Smooth muscle cell (in vitro differentiated cells): ENCODE results near the gene ME3. TPM values are rescaled to one million over a fixed set of nuclear protein-coding genes. Genes with fewer than 3 reads are reported as not detected.

Source experiments
- DNase-seq: peaks from one replicate; lab custom pipeline; 2025; ENCODE audit not compliant: unreplicated experiment; lab: John Stamatoyannopoulos, UW
- H2AFZ ChIP-seq: fragments of 200-600 bp; sonication (generic); 2 replicates; pipeline ENCODE4 v1.6.0; 2016; ENCODE audit warnings: antibody characterized with exemption, low read depth, mild to moderate bottlenecking
- H3F3A ChIP-seq: fragments of 200-600 bp; sonication (generic); 2 replicates; pipeline ENCODE4 v1.6.0; 2017; ENCODE audit warnings: antibody characterized with exemption, low read depth
- H3K27ac ChIP-seq: fragments of 200-600 bp; sonication (generic); 2 replicates; pipeline ENCODE4 v1.5.1; 2016; ENCODE audit warnings: low read depth, mild to moderate bottlenecking
- H3K27me3 ChIP-seq: fragments of 200-600 bp; sonication (generic); 2 replicates; pipeline ENCODE4 v1.6.1; 2016; ENCODE audit warnings: low read depth, mild to moderate bottlenecking
- H3K36me3 ChIP-seq: fragments of 200-600 bp; sonication (generic); 2 replicates; pipeline ENCODE4 v1.5.1; 2016; ENCODE audit warnings: low read depth
- H3K4me1 ChIP-seq: fragments of 200-600 bp; sonication (generic); 2 replicates; pipeline ENCODE4 v1.5.1; 2016; ENCODE audit warnings: low read depth
- H3K4me2 ChIP-seq: fragments of 200-600 bp; sonication (generic); 2 replicates; pipeline ENCODE4 v1.6.0; 2016; ENCODE audit warnings: mild to moderate bottlenecking
- H3K4me3 ChIP-seq: fragments of 200-600 bp; sonication (generic); 2 replicates; pipeline ENCODE4 v1.5.1; 2016; ENCODE audit warnings: mild to moderate bottlenecking
- H3K79me2 ChIP-seq: fragments of 200-600 bp; sonication (generic); 2 replicates; pipeline ENCODE4 v1.6.0; 2016; ENCODE audit warnings: low read depth, mild to moderate bottlenecking
- H3K9ac ChIP-seq: fragments of 200-600 bp; sonication (generic); 2 replicates; pipeline ENCODE4 v1.6.0; 2016; ENCODE audit warnings: low read depth
- H3K9me3 ChIP-seq: fragments of 200-600 bp; sonication (generic); replicated peaks from 2 replicates; pipeline ENCODE4 v1.5.1; 2016; ENCODE audit warnings: low read depth
- H4K20me1 ChIP-seq: fragments of 200-600 bp; sonication (generic); 2 replicates; pipeline ENCODE4 v1.6.0; 2016; ENCODE audit warnings: low read depth
- CTCF ChIP-seq: fragments of 200-600 bp; sonication (generic); IDR thresholded peaks from 2 replicates; pipeline ENCODE4 v1.5.1; 2017; ENCODE audit warnings: borderline replicate concordance, mild to moderate bottlenecking, antibody characterized with exemption; ENCODE audit not compliant: insufficient read depth, poor library complexity, severe bottlenecking
- WGBS: methylation state at CpG from one replicate; pipeline ENCODE4 v1.1.7; 2016; ENCODE audit warnings: low lambda C conversion rate; 5-methylcytosine and 5-hydroxymethylcytosine counted together
- polyA plus RNA-seq: library from polyadenylated mRNA; unstranded; fragments of >200 nt; fragmentation: Nextera tagmentation; extraction: Ambion mirVana; gene quantifications from 2 replicates; pipeline ENCODE4 v1.2.1, GENCODE V29; 2016
- total RNA-seq: library from RNA; depleted of rRNA; stranded (reverse); fragments of >200 nt; gene quantifications from 2 replicates; pipeline ENCODE4 v1.2.3, GENCODE V29; 2014

The ME3 gene
- total and polyA plus RNA-seq, 2 experiments from 2014 or later = 4.2 to 8.4 TPM

DNA sequence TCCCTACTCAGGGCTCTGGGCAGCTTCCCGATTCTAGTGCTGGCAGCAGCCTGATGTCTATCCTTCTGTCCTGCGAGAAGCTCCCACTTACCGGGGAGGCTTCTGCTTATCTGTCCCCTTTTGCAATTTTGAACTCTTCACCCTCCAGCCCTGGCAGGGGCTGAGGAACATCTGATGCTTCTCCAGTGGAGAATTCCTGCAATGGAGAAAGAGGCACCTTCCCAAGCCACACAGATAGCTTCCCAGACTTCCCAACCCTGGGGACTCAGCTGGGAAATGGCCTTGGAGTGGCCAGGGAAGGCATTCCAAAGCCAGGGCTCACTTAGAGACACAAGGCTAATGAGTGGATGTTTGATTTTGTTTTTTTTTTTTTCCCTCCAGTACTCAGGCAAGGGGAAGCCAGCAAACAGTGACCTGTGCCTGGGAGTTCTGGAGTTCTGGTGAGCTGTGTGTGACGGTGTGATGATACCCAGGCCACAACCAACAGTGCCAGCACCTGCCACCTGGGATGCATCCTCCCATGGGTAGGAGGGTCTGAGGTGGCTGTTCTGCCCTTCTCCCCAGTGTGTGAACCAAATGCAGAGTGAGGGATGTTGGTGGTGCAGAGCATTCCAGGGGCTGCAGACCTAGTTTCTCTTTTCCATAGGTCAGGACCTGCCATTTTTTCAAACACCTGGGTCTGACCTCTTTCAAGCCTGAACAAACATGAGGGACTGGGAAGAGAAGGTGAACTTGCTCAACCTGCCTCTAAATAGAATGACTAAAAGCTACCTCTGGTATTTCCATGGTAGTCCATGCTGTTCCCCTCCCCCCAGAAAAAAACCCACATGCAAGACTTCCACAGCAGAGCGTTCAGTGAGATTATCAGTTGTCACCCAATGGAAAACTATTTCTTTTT lies 202.7 kb downstream of the ME3 start:
- no peaks in the 10 kb centered on the region for H3K4me1 ChIP-seq
- no peak overlapping the region for H2AFZ ChIP-seq
- H3K4me3 ChIP-seq = no peak overlapping the region
- no peaks in the 10 kb centered on the region for H3F3A ChIP-seq
- no peaks in the 10 kb centered on the region for H3K36me3 ChIP-seq
- 74% methylated on average over 5 of the region's 5 CpGs for WGBS
- no peaks in the 10 kb centered on the region for H3K79me2 ChIP-seq
- no peak for DNase-seq
- no peaks in the 10 kb centered on the region for H3K9me3 ChIP-seq
- H3K4me2 ChIP-seq = no peak overlapping the region
- no peaks in the 10 kb centered on the region for H3K27me3 ChIP-seq
- no peak for TF ChIP-seq CTCF
- H3K27ac ChIP-seq = no peak overlapping the region
- no peak overlapping the region for H3K9ac ChIP-seq
- no peaks in the 10 kb centered on the region for H4K20me1 ChIP-seq

GRCh38 chr11:86468169-86468568 lies 204.2 kb downstream of the ME3 start:
- H3K27ac ChIP-seq = no peak overlapping the region
- no peak overlapping the region for H2AFZ ChIP-seq
- H3K27me3 ChIP-seq = no peaks in the 10 kb centered on the region
- H3F3A ChIP-seq = no peaks in the 10 kb centered on the region
- H3K9ac ChIP-seq = no peak overlapping the region
- no peaks in the 10 kb centered on the region for H4K20me1 ChIP-seq
- no peak overlapping the region for H3K4me3 ChIP-seq
- H3K4me1 ChIP-seq = no peaks in the 10 kb centered on the region
- TF ChIP-seq CTCF = no peak
- no peaks in the 10 kb centered on the region for H3K9me3 ChIP-seq
- H3K79me2 ChIP-seq = no peaks in the 10 kb centered on the region
- no peak overlapping the region for H3K4me2 ChIP-seq
- no peaks in the 10 kb centered on the region for H3K36me3 ChIP-seq
- DNase-seq = no peak
- WGBS = 100% methylated on average over 1 of the region's 1 CpG

DNA sequence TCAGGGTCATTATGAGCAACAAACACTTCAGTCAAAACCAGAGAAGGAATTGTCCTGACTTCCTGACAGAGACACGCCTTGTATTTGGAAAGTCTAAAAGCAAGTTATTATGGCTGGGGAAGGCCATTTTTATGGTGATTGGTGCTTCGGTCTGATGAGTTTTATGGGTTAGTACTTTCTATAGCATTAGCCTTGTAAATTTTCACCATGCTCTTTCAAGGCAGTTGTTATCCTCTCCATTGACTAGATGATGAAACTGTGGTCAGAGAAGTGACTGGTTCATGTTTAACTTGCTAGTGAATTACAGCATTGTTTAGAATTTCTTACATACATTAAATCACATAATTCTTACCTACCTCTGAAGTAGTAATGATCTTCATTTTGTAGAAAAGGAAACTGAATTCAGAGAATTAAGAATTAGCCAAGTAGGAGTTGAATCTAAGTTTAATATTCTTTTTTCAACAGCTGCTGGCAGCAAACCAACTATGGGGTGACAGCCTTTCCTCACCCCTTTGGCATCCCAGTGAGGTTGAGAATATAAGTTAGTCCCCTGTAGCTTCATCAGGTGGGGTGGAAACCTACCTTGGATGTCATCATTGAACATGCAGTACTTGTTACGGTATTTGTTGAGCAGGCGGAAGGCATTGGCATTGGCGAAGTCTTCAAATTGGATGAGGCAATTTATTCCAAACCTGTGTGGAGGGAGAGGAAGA lies 207.8 kb downstream of the ME3 start:
- DNase-seq = no peak
- Histone ChIP-seq H3K4me3 (no peak overlapping the region), H3K79me2 (no peaks in the 10 kb centered on the region), H4K20me1 (no peaks in the 10 kb centered on the region), H2AFZ (no peak overlapping the region), H3K9ac (no peak overlapping the region), H3K36me3 (no peaks in the 10 kb centered on the region), H3K9me3 (no peaks in the 10 kb centered on the region), H3K27me3 (no peaks in the 10 kb centered on the region), H3K27ac (no peak overlapping the region), H3K4me2 (no peak overlapping the region), H3K4me1 (peaks cover 8% of the 10 kb centered on the region), H3F3A (no peaks in the 10 kb centered on the region)
- WGBS = 78% methylated on average over 5 of the region's 5 CpGs
- no peak for TF ChIP-seq CTCF
